AG09309 (cell line): ENCODE data around the gene PYGM.

Experiments used
- DNase-seq: peaks from one replicate; pipeline ENCODE4 v3.0.0-alpha.2; 2010; ENCODE audit warnings: low read depth
- H3K4me3 ChIP-seq: 2 replicates; pipeline ENCODE4 v1.5.1; 2011; ENCODE audit warnings: mild to moderate bottlenecking, low read depth, low read length, moderate library complexity; ENCODE audit not compliant: control insufficient read depth
- TF ChIP-seq, protein P1 (sequence below): IDR thresholded peaks from 2 replicates; pipeline ENCODE4 v1.5.1; 2011; ENCODE audit warnings: mild to moderate bottlenecking, low read depth, low read length, inconsistent platforms; ENCODE audit not compliant: insufficient read depth, control insufficient read depth; ENCODE audit errors: missing control alignments

Gene PYGM

GRCh38 chr11:64715110-64715509 lies 44.7 kb downstream of the PYGM start:
- no peak overlapping the region for H3K4me3 ChIP-seq
- no peak for DNase-seq
- TF ChIP-seq, protein P1, sequence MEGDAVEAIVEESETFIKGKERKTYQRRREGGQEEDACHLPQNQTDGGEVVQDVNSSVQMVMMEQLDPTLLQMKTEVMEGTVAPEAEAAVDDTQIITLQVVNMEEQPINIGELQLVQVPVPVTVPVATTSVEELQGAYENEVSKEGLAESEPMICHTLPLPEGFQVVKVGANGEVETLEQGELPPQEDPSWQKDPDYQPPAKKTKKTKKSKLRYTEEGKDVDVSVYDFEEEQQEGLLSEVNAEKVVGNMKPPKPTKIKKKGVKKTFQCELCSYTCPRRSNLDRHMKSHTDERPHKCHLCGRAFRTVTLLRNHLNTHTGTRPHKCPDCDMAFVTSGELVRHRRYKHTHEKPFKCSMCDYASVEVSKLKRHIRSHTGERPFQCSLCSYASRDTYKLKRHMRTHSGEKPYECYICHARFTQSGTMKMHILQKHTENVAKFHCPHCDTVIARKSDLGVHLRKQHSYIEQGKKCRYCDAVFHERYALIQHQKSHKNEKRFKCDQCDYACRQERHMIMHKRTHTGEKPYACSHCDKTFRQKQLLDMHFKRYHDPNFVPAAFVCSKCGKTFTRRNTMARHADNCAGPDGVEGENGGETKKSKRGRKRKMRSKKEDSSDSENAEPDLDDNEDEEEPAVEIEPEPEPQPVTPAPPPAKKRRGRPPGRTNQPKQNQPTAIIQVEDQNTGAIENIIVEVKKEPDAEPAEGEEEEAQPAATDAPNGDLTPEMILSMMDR, result no peak

DNA sequence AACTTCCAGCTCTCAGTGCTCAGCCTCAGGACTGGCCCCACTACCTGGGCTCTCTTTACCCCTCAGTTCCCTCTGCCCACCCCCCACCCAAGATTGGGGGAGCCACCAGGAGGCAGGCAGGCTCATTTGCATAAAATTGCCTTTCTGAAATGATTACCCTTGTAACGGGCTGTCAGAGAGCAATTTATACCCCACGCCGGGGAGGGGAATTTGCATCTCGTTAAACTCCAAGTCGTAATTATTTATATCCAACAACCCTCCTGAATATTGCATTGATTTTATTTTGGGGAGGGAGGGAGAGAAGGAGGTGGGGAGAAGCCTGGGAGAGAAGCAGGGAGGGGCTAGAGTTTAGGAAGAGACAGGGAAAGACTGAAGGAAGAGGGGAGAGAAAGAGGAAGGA lies 45.1 kb downstream of the PYGM start:
- TF ChIP-seq, protein P1, result no peak
- no peak for DNase-seq
- H3K4me3 ChIP-seq, result no peak overlapping the region

GRCh38 chr11:64713781-64714363 lies 45.9 kb downstream of the PYGM start:
- TF ChIP-seq, protein P1, result no peak
- DNase-seq, result no peak
- H3K4me3 ChIP-seq, result no peak overlapping the region

GRCh38 chr11:64713016-64713707 lies 46.6 kb downstream of the PYGM start:
- TF ChIP-seq, protein P1, result no peak
- DNase-seq, result no peak

GRCh38 chr11:64712430-64713015 lies 47.3 kb downstream of the PYGM start:
- TF ChIP-seq, protein P1, result no peak
- DNase-seq, result no peak
- H3K4me3 ChIP-seq, result no peak overlapping the region

More at GRCh38 chr11:64713016-64713707, 46.6 kb downstream of the PYGM start:
- no peak overlapping the region for H3K4me3 ChIP-seq

GRCh38 chr11:64711956-64712362 lies 47.8 kb downstream of the PYGM start:
- H3K4me3 ChIP-seq, result no peak overlapping the region
- DNase-seq, result no peak
- TF ChIP-seq, protein P1, result no peak
